ENCODE data around the gene MS4A6E.
"Not testable (repeated sequence)": the region's sequence is repeated elsewhere in the genome, so short reads cannot be mapped to it uniquely, and the experiment has no call there.

Gene MS4A6E

GRCh38 chr11:60360621-60361020 is 33.6 kb downstream of the MS4A6E start:
- no peak for DNase-seq (ENCODE audit: low read depth, low spot score)
- no peak for TF ChIP-seq CTCF (IDR thresholded peaks at IDR 0.05; ENCODE audit: low read depth, low read length)
- in situ Hi-C loops (cut with HindIII; ENCODE audit: low sequenced_read_pairs), result no loop called here
- H3K4me3 ChIP-seq (ENCODE audit: low read depth, low read length), result no peak overlapping the region

DNA sequence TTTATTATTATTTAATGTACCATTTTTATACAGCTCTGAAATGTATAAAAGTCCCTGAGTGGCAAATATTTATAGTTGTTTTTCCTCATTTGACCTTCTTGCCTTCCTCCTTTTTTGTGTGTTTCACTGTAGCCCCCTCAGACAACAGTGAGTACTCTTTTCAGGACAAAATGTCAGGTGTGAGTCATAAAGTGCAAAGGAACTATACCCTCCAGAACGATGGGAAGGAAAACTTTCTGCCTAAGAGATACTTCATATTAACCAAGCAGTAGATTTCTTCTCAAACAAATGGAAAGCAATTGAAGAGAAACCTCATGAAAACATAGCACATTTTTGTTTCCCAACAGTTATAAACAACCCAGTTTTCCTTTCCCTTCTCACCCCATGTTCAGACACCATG is 35.2 kb downstream of the MS4A6E start:
- in situ Hi-C loops (cut with HindIII; ENCODE audit: low sequenced_read_pairs), result no loop called here
- no peak overlapping the region for H3K4me3 ChIP-seq (ENCODE audit: low read depth, low read length)
- DNase-seq (ENCODE audit: low read depth, low spot score), result no peak
- TF ChIP-seq CTCF (IDR thresholded peaks at IDR 0.05; ENCODE audit: low read depth, low read length), result no peak

DNA sequence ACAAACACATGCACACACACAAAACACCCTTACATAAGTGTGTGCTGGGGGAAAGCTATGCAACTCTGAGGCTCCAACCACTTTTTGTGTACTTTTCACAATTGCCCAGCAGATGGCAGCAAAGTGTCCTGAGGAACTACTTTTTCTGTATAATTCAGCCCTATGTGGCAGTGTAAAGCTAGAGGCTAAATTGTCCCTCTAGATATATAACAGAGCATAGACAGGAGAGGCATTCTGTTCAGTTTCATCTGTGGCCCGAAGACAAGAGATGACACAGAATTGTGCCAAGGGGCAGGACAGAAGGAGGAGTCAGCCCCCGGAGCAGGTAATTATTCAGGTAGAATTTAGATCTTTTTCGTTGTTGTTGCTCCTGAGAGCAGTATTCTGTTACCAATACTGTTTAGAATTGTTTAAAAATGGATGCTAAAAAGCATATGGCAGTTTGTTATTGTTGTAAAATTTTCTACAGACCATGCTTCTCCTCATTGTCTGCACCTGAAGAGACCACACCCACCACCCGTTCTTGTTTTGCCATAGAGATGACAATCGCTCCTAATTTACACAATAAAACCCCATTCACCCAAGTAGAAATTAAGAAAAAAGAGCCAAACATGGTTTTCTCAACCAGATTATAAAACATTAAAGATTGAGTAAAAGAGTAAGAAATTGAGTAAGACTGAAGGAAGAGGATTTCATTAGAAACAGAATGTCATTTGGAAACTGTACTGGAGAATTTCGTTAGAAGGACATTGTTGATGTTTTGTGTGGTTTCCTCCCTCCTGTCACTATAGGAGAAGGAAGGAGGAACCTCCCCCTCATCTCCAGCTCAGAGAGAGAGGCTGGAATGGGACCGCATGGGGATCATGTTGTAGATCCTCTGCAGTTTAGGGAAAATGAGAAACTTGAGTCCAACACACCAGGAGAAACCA is 36.8 kb downstream of the MS4A6E start:
- in situ Hi-C loops (cut with HindIII; ENCODE audit: low sequenced_read_pairs), result no loop called here
- DNase-seq (ENCODE audit: low read depth, low spot score), result peak; percentile 24
- TF ChIP-seq CTCF (IDR thresholded peaks at IDR 0.05; ENCODE audit: low read depth, low read length), result peak; percentile 63
- no peak overlapping the region for H3K4me3 ChIP-seq (ENCODE audit: low read depth, low read length)

DNA sequence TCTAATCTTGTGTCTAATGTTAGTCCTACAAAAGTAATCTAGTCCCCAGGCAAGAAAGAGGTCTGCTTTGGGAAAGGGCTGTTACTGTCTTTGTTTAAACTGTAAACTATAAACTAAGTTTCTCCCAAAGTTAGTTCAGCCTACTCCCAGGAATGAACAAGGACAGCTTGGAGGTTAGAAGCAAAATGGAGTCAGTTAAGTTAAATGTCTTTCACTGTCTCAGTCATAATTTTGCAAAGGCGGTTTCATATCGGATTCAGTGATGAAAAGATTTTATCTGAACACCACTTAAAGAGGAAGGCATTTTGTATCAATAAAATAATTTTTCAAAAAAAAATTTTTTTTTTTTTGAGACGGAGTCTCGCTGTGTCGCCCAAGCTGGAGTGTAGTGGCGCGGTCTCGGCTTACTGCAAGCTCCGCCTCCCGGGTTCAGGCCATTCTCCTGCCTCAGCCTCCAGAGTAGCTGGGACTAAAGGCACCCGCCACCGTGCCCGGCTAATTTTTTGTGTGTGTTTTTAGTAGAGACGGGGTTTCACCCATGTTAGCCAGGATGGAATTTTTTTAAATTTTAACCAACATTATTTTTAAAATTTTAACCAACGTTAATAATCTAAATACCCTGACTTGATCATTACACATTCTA is 39.3 kb downstream of the MS4A6E start:
- in situ Hi-C loops (cut with HindIII; ENCODE audit: low sequenced_read_pairs); H3K4me3 ChIP-seq (ENCODE audit: low read depth, low read length); DNase-seq (ENCODE audit: low read depth, low spot score): not testable (repeated sequence)

GRCh38 chr11:60367009-60367408 is 40.0 kb downstream of the MS4A6E start:
- no peak for DNase-seq (ENCODE audit: low read depth, low spot score)
- H3K4me3 ChIP-seq (ENCODE audit: low read depth, low read length), result no peak overlapping the region
- in situ Hi-C loops (cut with HindIII; ENCODE audit: low sequenced_read_pairs), result no loop called here
- TF ChIP-seq CTCF (IDR thresholded peaks at IDR 0.05; ENCODE audit: low read depth, low read length), result no peak

- in situ Hi-C loops (cut with HindIII; ENCODE audit: low sequenced_read_pairs), result no loop called here
- DNase-seq (ENCODE audit: low read depth, low spot score), result no peak
- TF ChIP-seq CTCF (IDR thresholded peaks at IDR 0.05; ENCODE audit: low read depth, low read length), result no peak
- no peak overlapping the region for H3K4me3 ChIP-seq (ENCODE audit: low read depth, low read length)
These were observed 40.8 kb downstream of the MS4A6E start for GRCh38 chr11:60367896-60368295.

- no peak for TF ChIP-seq CTCF (IDR thresholded peaks at IDR 0.05; ENCODE audit: low read depth, low read length)
- no peak overlapping the region for H3K4me3 ChIP-seq (ENCODE audit: low read depth, low read length)
- DNase-seq (ENCODE audit: low read depth, low spot score), result no peak
- in situ Hi-C loops (cut with HindIII; ENCODE audit: low sequenced_read_pairs), result no loop called here
These were observed 43.3 kb downstream of the MS4A6E start for GRCh38 chr11:60370252-60370810.
